Inflammatory macrophage treated with lipopolysaccharide for 4 hours (primary cell): Measurements from ENCODE around the gene SGIP1.
"Not testable (repeated sequence)": the region's sequence is repeated elsewhere in the genome, so short reads cannot be mapped to it uniquely, and the experiment has no call there.

Experiments used
- DNase-seq: peaks from one replicate; pipeline ENCODE4 v3.0.0-alpha.2; 2020

Gene SGIP1

GRCh38 chr1:66775646-66776045 is 241.7 kb downstream of the SGIP1 start:
- no peak for DNase-seq

DNA sequence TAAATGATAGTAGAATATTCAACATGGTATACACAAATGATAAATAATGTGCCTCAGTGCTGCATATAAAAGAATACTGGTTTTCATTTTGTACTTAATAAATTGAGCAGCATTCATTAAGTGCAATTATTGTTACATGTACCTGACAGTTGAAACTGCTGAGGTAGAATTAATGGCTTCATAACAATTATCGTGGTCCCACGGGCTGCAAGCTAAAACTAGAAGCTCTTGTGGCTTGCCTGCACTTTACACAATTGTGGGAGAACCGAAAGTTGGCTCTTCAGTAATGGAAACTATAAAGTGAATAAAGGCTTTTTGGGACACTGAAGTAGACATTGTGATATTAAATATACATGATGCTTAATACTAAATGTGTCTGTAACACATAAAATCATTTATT is 243.9 kb downstream of the SGIP1 start:
- no peak for DNase-seq

DNA sequence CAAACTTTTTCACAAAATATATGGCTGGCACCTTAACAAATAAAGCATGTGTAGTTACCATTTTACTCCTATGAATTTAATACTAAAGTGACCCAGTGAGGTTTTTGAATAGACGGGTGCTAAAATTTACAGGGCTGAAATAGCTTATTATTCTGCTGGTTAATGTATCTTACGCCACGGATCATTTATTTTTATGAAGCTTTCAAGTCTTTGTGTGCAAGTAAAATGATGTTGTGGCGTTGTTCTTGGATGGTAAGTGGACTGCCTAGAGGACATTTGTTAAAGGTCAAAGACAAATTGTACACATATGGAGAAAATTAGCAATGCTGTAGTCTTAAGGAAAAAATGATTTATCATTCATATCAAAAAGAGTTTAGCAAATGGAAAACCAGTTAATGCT is 244.3 kb downstream of the SGIP1 start:
- DNase-seq: no peak

GRCh38 chr1:66778969-66779368 is 245.0 kb downstream of the SGIP1 start:
- no peak for DNase-seq

- no peak for DNase-seq
These were observed 245.6 kb downstream of the SGIP1 start for GRCh38 chr1:66779475-66780078.

DNA sequence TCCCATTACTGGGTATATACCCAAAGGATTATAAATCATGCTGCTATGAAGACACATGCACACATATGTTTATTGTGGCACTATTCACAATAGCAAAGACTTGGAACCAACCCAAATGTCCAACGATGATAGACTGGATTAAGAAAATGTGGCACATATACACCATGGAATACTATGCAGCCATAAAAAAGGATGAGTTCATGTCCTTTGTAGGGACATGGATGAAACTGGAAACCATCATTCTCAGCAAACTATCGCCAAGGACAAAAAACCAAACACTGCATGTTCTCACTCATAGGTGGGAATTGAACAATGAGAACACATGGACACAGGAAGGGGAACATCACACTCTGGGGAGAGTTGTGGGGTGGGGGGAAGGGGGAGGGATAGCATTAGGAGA is 251.8 kb downstream of the SGIP1 start:
- not testable (repeated sequence) for DNase-seq

- DNase-seq: no peak
These were observed 253.7 kb downstream of the SGIP1 start for GRCh38 chr1:66787641-66788040.

DNA sequence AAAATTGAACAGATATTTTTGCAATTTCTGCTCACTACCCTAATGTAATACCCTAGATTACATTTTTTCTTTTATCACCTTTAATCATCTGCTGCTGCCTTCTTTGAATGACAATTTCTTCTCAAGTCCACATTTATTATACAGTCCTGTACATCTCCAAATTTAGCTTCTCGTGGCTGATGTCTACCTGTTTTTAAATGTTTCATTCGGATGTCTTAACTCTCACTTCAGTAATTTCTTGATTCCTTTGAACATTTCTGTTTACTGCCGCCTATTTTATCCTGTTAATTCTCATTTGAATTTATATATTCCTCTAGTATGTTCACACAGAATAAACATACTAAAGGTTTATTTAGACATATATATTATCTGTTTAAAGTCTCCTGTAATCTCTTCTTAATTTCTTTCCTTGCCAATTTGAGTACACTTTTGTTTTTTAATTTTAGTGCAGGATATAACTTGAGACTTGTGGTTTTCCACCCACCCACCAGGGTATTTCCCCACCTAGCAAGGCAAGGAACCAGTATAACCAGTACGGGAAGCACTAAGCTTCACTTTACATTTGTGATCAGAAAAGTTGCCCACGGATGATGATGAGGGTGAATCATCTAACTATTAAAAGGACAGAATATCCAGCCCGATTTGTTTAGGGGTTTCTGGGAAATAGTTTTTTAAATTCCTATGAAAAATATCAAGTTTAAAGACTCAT is 254.4 kb downstream of the SGIP1 start:
- peak; percentile 58 for DNase-seq

- no peak for DNase-seq
These were observed 258.0 kb downstream of the SGIP1 start for GRCh38 chr1:66791621-66792610.

DNA sequence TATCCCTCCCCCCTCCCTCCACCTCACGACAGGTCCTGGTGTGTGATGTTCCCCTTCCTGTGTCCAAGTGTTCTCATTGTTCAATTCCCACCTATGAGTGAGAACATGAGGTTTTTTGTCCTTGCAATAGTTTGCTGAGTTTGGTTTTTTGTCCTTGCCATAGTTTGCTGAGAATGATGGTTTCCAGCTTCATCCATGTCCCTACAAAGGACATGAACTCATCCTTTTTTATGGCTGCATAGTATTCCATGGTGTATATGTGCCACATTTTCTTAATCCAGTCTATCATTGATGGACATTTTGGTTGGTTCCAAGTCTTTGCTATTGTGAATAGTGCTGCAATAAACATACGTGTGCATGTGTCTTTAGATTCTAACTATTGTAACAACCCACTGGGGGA is 261.9 kb downstream of the SGIP1 start:
- not testable (repeated sequence) for DNase-seq
